Stimulated activated CD8-positive, alpha-beta memory T cell treated with anti-CD3 and anti-CD28 coated beads, Interleukin-15, amount 100 ng/mL, for 4 hours (primary cell): ENCODE measurements around the gene UQCR11.

Experiments used
- DNase-seq, 2 donors: peaks; one replicate each; pipeline ENCODE4 v3.0.0-alpha.2; 2020; ENCODE audit warnings: low read depth in 2 of 2

Gene UQCR11

GRCh38 chr19:1616875-1617274 is 11.6 kb upstream of the UQCR11 start:
- no peak for DNase-seq

DNA sequence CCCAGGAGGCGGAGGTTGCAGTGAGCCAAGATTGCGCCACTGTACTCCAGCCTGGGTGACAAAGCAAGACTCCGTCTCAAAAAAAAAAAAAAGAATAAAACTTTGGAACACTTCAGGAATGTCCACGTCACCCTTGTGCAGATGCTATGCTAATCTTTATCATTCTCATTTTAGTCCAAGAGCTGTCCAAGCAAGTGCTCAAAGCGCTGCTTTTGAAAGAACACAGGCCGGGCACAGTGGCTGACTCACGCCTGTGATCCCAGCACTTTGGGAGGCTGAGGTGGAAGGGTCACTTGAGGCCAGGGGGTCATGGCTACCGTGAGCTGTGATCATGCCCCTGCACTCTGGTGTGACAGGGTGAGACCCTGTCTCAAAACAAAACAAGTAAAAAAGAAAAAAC is 11.1 kb upstream of the UQCR11 start:
- DNase-seq = no peak

DNA sequence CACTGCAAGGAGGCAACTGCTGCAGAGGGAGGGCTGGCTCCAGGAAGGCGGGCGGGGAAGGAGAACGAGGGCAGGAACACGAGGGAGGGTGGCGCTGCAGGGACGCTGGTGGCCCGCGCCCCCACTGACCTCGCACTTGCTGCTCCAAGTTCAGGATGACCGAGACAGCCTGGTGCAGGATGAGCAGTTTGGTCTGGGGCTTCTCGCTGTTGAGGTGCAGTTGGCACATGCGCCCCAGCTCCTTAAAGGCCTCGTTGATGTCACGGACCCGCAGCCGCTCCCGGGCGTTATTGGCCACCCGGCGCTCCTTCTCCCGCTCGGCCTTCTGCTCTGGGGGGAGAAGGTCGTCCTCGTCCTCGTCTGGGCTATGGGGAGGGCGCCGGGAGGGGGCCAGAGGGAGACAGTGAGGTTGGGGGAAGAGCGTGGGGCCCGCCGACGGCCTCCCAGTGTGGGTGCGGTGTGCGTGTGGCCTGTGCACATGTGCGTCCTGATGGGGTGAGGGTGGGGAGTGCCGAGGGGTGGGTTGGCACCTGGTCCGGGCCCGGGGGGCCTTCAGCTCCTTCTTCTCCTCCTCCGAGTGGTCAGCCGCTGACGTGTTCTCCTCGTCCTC is 10.0 kb upstream of the UQCR11 start:
- DNase-seq = no peak

- DNase-seq = no peak
Observed at GRCh38 chr19:1613808-1614570, 8.7 kb upstream of the UQCR11 start.

DNA sequence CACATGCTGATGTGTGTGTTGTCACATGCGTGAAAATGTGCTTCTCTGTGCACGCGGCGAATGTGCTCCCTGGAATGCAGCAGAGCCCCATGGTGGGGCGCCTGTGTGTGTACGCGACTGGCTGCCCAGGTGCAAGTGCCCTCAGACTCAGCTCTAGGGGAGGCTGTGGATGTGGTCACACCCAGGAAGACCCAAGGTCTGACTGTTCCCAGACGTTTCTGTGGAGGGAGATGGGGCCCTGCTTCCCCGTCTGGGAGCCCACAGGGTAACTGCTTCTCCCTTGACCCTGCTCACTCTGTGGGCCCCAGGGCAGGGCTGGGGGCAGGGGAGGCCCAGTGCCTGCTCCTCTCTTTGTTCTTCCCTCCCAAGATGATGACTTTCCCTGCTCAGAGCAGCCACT is 7.9 kb upstream of the UQCR11 start:
- DNase-seq = no peak

GRCh38 chr19:1612114-1613086 is 7.1 kb upstream of the UQCR11 start:
- no peak for DNase-seq

GRCh38 chr19:1611353-1611752 is 6.1 kb upstream of the UQCR11 start:
- DNase-seq = no peak

- peak in 1 of 2 donors; percentile 14 for DNase-seq
Observed at GRCh38 chr19:1610579-1610978, 5.3 kb upstream of the UQCR11 start.

DNA sequence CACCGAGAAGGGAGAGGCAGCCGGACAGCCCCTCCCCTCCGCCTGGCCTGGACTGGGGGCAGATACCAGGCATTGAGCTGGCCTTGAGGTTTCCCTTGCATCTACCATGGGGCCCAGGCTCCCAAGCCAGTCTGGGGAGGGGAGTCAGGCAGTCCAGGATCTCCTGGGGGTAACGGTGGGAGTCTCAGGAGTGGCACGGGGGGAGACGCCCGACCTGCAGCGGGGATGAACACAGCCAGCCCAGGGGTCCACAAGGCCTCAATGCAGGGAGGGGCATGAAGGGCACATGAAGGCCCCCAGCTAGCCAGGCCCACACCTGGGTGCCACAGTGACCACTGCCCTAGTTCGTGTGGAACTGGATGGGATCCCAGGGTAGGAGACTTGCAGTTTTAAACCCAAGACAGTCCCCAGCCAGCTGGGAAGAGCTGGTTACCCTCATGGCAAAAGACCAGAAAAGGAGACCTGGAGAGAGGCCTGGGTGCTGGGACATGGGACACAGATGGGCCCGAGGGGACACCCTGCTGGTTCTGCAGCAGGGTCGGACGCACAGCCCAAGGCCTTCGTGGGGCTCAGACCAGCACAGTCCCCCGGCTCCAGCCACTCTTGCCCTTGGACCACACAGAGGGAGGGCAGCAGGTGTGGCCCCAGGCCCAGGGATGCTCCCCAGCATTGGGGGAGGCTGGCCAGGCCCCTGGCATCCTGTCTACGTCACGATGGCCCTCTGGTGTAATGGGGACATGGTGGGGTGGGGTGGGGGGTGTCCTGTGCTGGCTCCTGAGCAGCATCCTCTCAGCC is 4.6 kb upstream of the UQCR11 start:
- no peak for DNase-seq

GRCh38 chr19:1609103-1609396 is 3.8 kb upstream of the UQCR11 start:
- DNase-seq = no peak

DNA sequence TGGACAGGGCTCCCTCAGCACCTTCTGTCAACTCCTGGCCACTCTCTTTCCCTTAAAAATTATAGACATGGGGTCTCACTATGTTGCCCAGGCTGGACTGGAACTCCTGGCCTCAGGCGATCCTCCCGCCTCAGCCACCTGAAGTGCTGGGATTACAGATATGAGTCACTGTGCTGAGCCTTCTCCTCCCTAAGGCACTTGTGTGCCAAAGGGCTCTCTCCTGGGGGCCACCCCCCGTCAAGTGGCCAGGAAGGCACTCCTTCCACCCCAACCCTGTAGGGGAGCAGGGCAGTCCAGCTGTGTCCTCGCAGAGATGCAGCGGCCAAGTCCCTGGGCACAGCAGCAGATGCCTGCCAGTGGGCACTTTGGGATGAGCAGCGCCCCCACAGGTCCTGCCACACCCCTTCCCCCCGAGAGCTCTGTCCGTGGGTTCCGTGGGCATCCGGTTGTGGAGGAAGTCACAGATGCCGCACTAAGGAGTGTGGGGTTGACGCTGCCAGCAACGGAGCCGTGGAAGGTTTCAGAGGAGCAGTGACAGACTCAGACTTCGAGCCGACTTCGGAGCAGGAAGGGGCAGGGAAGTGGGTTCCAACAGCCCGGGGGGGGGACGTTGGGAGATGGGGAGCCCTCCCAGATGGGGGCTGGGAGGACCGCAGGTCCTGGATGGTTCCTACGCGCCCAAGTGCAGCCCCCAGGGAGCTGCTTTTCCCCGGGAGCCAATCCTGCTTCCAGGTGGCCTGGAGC is 3.3 kb upstream of the UQCR11 start:
- DNase-seq = no peak

DNA sequence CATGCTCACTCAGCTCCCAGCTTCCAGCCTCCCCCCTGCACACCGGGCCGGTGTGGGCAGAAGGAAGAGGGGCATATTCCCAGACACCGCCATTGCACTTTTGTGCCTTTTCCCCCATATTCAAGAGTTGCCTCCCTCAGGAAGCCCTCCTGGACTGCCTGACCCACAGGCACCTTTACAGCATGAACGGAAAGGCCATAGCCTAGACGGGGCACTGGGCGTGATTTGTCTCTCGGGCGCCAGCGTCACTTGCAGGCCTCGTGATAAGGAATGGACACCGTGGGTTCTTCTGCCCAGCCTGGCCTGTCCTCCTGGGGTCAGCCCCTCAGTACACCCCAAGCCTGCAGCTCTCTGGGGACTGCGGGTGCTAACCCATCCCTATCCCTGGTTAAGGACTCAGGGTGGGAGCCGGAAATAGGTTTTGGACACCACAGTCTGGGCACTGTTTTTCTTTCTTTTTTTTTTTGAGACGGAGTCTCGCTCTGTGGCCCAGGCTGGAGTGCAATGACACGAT is 933 bp upstream of the UQCR11 start:
- no peak for DNase-seq

DNA sequence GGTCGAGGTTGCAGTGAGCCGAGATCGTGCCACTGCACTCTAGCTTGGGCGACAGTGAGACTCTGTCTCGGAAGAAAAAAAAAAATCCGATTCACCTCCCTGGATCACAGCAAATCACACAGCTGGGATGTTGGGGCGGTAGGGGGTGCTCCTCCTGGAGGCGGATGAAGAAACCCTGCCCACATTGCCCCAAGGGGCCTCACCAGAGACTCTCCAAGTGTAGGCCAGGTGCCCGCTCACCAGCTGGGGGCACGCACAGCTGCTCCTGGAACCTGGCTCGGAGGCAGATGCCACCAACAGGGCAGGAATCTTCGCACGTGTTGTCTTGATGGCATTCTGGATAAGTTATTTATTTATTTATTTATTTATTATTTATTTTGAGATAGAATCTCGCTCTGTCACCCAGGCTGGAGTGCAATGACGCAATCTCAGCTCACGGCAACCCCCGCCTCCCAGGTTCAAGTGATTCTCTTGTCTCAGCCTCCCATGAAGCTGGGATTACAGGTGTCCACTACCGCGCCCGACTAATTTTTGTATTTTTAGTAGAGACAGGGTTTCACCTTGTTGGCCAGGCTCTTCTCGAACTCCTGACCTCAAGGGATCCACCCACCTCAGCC is 3.1 kb downstream of the UQCR11 start:
- DNase-seq = no peak

DNA sequence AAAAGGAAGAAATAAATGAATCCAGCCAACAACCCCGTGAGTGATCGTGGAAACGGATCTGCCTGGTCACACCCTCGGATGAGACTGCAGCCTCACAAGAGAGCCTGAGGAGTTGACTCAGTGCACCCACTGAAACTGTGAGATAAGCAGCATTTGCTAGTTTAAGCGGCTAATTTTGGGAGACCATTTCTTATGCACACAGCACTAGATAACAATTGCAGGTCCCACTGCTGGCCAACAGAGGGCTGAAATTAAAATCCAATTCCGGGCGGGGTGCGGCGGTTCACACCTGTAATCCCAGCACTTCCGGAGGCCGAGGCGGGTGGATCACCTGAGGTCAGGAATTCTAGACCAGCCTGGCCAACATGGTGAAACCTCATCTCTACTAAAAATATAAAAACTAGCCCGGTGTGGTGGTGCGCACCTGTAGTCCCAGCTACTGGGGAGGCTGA is 3.6 kb downstream of the UQCR11 start:
- DNase-seq = no peak

DNA sequence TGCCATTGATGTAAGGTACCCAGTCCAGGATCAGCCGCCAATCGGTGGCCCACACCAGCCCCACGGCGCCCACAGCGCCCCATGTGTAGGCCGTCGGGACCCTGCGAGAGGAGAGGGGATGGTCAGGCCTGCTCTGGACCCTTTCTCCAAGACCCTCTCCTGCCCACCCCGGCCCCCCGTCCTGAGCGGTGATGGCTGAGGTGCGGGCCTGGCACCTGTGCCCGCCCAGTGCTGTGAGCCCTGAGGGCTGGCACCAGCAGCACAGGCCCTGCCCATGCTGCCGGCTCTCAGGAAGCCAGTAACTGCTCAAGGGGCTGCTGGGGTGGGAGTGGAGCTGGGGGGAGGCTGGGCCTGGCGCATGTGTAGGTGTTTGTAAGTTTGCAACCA is 5.8 kb downstream of the UQCR11 start:
- DNase-seq = no peak

- DNase-seq = no peak
Observed at GRCh38 chr19:1598777-1599459, 6.3 kb downstream of the UQCR11 start.

GRCh38 chr19:1593501-1593772 is 11.8 kb downstream of the UQCR11 start:
- no peak for DNase-seq

GRCh38 chr19:1592755-1593500 is 12.3 kb downstream of the UQCR11 start, which contains the start of gene MBD3:
TSS of gene MBD3 (minus strand) at chr19:1592865. CDS start at chr19:1592631, 234 bp downstream.
- peak; percentile 69 to 81 for DNase-seq
